HFFc6 (cell line): Measurements from ENCODE around the gene AKR1E2. TPM values are rescaled to one million over a fixed set of nuclear protein-coding genes. Genes with fewer than 3 reads are reported as not detected.

Source experiments
- DNase-seq: peaks from one replicate; pipeline ENCODE4 v3.0.0-alpha.2; 2018
- H3K27ac Mint-ChIP-seq: 2 replicates; pipeline ENCODE4 v1.8.0; 2020; ENCODE audit warnings: mild to moderate bottlenecking, mixed read lengths
- H3K27me3 Mint-ChIP-seq: 2 replicates; pipeline ENCODE4 v1.8.0; 2021; ENCODE audit warnings: mild to moderate bottlenecking, moderate library complexity, mixed read lengths; ENCODE audit not compliant: insufficient read depth
- H3K36me3 Mint-ChIP-seq: 2 replicates; pipeline ENCODE4 v1.8.0; 2021; ENCODE audit warnings: low read depth, mixed read lengths
- H3K4me1 Mint-ChIP-seq: 2 replicates; pipeline ENCODE4 v1.8.0; 2020; ENCODE audit warnings: low read depth, mixed read lengths
- H3K4me3 Mint-ChIP-seq: 2 replicates; pipeline ENCODE4 v1.8.0; 2020; ENCODE audit warnings: mild to moderate bottlenecking, moderate library complexity, mixed read lengths
- H3K9me3 Mint-ChIP-seq: 2 replicates; pipeline ENCODE4 v1.8.0; 2020; ENCODE audit warnings: mild to moderate bottlenecking, mixed read lengths
- CTCF ChIP-seq: fragments of 200-600 bp; sonication (generic); IDR thresholded peaks from 2 replicates; pipeline ENCODE4 v1.5.0; 2021; ENCODE audit warnings: antibody characterized with exemption, mild to moderate bottlenecking
- total RNA-seq, 6 experiments: library from RNA; stranded (reverse); fragmentation: NEBNext Ultra II Directional; extraction: Animal tissue kit (Norgen Biotek cat#: 25700); gene quantifications; 2 replicates in 1 of 6; 3 replicates in 5 of 6; pipeline ENCODE4 v1.2.3, GENCODE V29; 2021

The AKR1E2 gene
- total RNA-seq, 6 experiments from 2014 or later = 0.59 to 1.5 (median 1.1) TPM; not detected in 1

DNA sequence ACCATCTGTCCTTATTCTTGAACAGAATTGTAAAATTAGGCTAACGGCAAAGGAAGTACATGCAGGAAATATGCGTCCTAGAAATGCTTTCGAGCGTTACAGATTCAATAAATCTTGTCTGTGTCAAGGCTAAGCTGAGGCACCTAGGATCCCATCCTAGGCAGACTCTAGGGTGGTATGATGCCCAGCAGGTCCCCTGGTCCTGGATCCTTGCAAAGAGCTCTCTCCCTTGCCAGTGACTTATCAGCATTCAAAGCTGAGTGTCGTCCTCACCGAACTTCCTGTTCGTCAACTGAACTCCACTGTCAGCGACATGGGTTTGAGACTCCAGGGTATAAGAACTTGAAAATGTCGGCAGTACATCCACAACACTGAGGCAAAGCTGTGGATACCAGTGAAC is 61.5 kb downstream of the AKR1E2 start:
- no peaks in the 10 kb centered on the region for H3K9me3 Mint-ChIP-seq
- no peak overlapping the region for H3K27ac Mint-ChIP-seq
- H3K36me3 Mint-ChIP-seq = no peaks in the 10 kb centered on the region
- no peak overlapping the region for H3K4me3 Mint-ChIP-seq
- H3K4me1 Mint-ChIP-seq = peaks cover 20% of the 10 kb centered on the region
- TF ChIP-seq CTCF = no peak
- H3K27me3 Mint-ChIP-seq = peaks cover 7% of the 10 kb centered on the region
- no peak for DNase-seq

DNA sequence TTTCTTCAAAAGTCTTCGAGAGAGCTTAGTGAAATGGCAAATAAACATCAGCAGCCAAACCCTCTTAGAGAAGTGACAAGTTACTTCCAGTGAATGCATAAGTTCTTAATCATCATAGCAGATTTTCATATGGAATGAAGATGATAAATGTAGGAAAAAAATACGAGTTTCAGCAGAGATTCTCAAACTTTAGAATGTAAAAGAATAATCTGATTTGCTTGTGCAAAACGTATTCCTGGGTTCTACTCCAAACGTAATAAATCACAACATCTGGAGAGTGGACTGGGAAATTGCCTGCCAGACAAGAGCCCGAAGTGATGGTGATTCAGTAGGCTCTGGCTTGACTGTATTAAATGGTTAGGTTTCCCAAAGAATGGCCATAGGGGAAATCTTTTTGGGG is 62.2 kb downstream of the AKR1E2 start:
- H3K4me1 Mint-ChIP-seq = peaks cover 13% of the 10 kb centered on the region
- H3K4me3 Mint-ChIP-seq = no peak overlapping the region
- no peak overlapping the region for H3K27ac Mint-ChIP-seq
- H3K27me3 Mint-ChIP-seq = peaks cover 7% of the 10 kb centered on the region
- no peak for DNase-seq
- H3K36me3 Mint-ChIP-seq = no peaks in the 10 kb centered on the region
- no peaks in the 10 kb centered on the region for H3K9me3 Mint-ChIP-seq
- no peak for TF ChIP-seq CTCF

DNA sequence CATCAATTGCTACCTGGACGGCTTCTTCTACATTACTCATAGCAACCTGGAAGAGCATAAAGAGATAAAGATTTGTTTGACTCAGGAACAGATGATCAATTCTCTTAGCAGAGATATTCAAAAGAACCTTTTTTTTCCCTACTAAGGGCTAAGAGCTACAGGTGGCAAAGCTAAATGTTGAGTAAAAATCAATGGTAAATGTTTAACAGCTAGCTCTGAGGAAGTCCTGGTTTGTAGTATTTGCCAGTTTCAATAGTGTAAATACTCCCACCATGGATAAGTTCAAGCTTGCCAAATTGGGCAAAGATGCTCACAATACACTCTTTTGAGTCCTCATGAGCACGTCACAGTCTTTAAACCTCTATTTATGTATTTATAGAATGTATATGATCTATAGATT is 64.0 kb downstream of the AKR1E2 start:
- H3K27me3 Mint-ChIP-seq = peaks cover 7% of the 10 kb centered on the region
- H3K4me1 Mint-ChIP-seq = peaks cover 8% of the 10 kb centered on the region; the same call in 1 of the 2 replicates
- no peak overlapping the region for H3K27ac Mint-ChIP-seq
- no peak for DNase-seq
- H3K9me3 Mint-ChIP-seq = no peaks in the 10 kb centered on the region
- H3K4me3 Mint-ChIP-seq = no peak overlapping the region
- no peaks in the 10 kb centered on the region for H3K36me3 Mint-ChIP-seq
- TF ChIP-seq CTCF = no peak

GRCh38 chr10:4892681-4893080 is 66.7 kb downstream of the AKR1E2 start:
- H3K36me3 Mint-ChIP-seq = no peaks in the 10 kb centered on the region
- no peak overlapping the region for H3K4me3 Mint-ChIP-seq
- H3K27ac Mint-ChIP-seq = no peak overlapping the region
- H3K9me3 Mint-ChIP-seq = no peaks in the 10 kb centered on the region
- H3K4me1 Mint-ChIP-seq = peaks cover 8% of the 10 kb centered on the region; the same call in 1 of the 2 replicates
- no peak for TF ChIP-seq CTCF
- no peak for DNase-seq
- H3K27me3 Mint-ChIP-seq = peaks cover 7% of the 10 kb centered on the region

GRCh38 chr10:4894335-4894734 is 68.3 kb downstream of the AKR1E2 start:
- H3K9me3 Mint-ChIP-seq = no peaks in the 10 kb centered on the region
- no peak overlapping the region for H3K4me3 Mint-ChIP-seq
- H3K36me3 Mint-ChIP-seq = no peaks in the 10 kb centered on the region
- H3K4me1 Mint-ChIP-seq = no peaks in the 10 kb centered on the region
- DNase-seq = no peak
- TF ChIP-seq CTCF = no peak
- H3K27me3 Mint-ChIP-seq = peaks cover 5% of the 10 kb centered on the region
- H3K27ac Mint-ChIP-seq = no peak overlapping the region

Other genes starting within 250 kb of the AKR1E2 start
- 1 to 10 TPM; 2.6 to 5.7 (median 4.8) TPM for gene AKR1C1, start 137.2 kb downstream of the AKR1E2 start, total RNA-seq
- gene AKR1C2, start 177.7 kb downstream of the AKR1E2 start, total RNA-seq = 1 to 10 TPM in 3 of 6 experiments, under 1 TPM in 3; 0.52 to 1.5 (median 1.1) TPM